Vagina (tissue), 2 donors: ENCODE results near the gene VAMP2.

Experiments
- POLR2A ChIP-seq, 2 donors: fragments of 450-650 bp; IDR thresholded peaks; one replicate each; pipeline ENCODE4 v1.6.1; 2017; ENCODE audit warnings: antibody characterized with exemption in 2 of 2, mild to moderate bottlenecking in 2 of 2, moderate library complexity in 2 of 2
- POLR2AphosphoS5 ChIP-seq, 2 donors: sonication (generic); formaldehyde crosslinking; IDR thresholded peaks; one replicate each; pipeline ENCODE4 v1.9.0; 2017; ENCODE audit warnings: antibody characterized with exemption in 2 of 2, mild to moderate bottlenecking in 2 of 2, low read depth in 1 of 2; ENCODE audit not compliant: insufficient read depth in 1 of 2
- TF ChIP-seq, protein P1 (sequence below), 3 experiments: fragments of 450-650 bp in 2 of 3; fragments of 200-600 bp in 1 of 3; sonication (generic) in 1 of 3; IDR thresholded peaks; one replicate each; pipeline ENCODE4 v1.5.1; 2017 to 2019; ENCODE audit warnings: antibody characterized with exemption in 3 of 3, mild to moderate bottlenecking in 2 of 3, moderate library complexity in 2 of 3

DNA sequence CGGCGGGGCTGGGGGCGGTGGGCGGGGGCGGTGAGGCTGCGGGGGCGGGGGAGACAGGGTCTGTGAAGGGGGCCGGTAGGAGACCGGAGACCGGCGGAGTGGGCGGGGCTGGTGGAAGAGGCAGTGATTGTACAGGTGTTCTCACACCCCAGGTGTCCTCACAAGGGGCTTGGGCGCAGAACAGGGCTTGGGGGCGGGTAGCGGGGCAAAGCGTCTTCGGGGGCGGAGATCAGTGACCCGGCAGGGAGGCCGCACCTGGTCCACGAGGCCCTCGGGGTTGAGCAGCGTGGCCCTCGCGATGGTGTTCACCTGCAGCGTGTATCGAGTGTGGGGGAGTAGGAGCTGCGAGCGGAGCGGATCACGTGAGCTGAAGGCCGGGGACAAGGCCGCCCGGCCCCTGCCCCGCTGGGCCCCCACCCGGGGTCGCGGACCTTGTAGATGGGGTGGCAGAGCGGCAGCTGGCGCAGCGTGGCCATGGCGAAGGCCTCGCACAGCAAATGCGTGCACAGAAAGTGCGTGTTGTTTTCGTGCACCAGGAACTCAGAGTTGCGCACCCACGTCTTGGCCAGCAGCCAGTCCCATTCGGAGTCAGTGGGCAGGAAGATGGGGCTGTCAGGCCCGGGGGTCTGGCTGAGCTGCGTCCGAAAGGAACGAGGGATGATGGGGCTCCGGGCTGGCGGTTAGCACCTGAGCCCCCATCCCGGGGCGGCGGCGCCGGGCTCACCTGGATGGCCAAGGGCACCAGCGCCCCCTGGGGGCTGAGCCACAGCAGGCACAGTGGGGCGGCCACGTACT is 52.9 kb downstream of the VAMP2 start:
- TF ChIP-seq, protein P1, sequence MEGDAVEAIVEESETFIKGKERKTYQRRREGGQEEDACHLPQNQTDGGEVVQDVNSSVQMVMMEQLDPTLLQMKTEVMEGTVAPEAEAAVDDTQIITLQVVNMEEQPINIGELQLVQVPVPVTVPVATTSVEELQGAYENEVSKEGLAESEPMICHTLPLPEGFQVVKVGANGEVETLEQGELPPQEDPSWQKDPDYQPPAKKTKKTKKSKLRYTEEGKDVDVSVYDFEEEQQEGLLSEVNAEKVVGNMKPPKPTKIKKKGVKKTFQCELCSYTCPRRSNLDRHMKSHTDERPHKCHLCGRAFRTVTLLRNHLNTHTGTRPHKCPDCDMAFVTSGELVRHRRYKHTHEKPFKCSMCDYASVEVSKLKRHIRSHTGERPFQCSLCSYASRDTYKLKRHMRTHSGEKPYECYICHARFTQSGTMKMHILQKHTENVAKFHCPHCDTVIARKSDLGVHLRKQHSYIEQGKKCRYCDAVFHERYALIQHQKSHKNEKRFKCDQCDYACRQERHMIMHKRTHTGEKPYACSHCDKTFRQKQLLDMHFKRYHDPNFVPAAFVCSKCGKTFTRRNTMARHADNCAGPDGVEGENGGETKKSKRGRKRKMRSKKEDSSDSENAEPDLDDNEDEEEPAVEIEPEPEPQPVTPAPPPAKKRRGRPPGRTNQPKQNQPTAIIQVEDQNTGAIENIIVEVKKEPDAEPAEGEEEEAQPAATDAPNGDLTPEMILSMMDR (IDR thresholded peaks at IDR 0.05), result peak in 2 of 3 experiments; percentile 58 to 61
- no peak for TF ChIP-seq POLR2A (IDR thresholded peaks at IDR 0.05)
- TF ChIP-seq POLR2AphosphoS5 (IDR thresholded peaks at IDR 0.05; ENCODE audit: insufficient read depth in 1 of 2, low read depth in 1 of 2), result peak; percentile 9 to 17
